Tibial artery (tissue), 4 donors: ENCODE measurements around the gene DAPK2.

Experiments
- DNase-seq, 2 donors: peaks; one replicate each; pipeline ENCODE4 v3.0.0-alpha.2; 2019
- H3K27ac ChIP-seq, 2 donors: fragments of 200-600 bp; sonication (generic) in 1 of 2; 1 replicate in 1 of 2; 2 replicates in 1 of 2; pipeline ENCODE4 v1.5.1; 2018 to 2019; ENCODE audit warnings: mild to moderate bottlenecking in 1 of 2
- H3K27me3 ChIP-seq, 2 donors: fragments of 200-600 bp; sonication (generic) in 1 of 2; one replicate each; pipeline versions ENCODE4 v1.5.1 to v1.6.0; 2016 to 2019
- H3K36me3 ChIP-seq, 3 donors: fragments of 200-600 bp; sonication (generic) in 2 of 3; one replicate each; pipeline ENCODE4 v1.5.1; 2016 to 2019; ENCODE audit warnings: mild to moderate bottlenecking in 2 of 3
- H3K4me1 ChIP-seq, 4 donors: fragments of 200-600 bp; sonication (generic) in 2 of 4; 1 replicate in 3 of 4; 2 replicates in 1 of 4; pipeline ENCODE4 v1.5.1; 2016 to 2019
- H3K4me3 ChIP-seq, 2 donors: fragments of 200-600 bp; sonication (generic) in 1 of 2; 1 replicate in 1 of 2; 2 replicates in 1 of 2; pipeline ENCODE4 v1.5.1; 2018 to 2019; ENCODE audit warnings: mild to moderate bottlenecking in 2 of 2
- H3K9me3 ChIP-seq, 3 donors: fragments of 200-600 bp; sonication (generic) in 1 of 3; one replicate each; pipeline ENCODE4 v1.5.1; 2016 to 2019
- CTCF ChIP-seq, 2 experiments: fragments of 200-600 bp in 1 of 2; fragments of 450-650 bp in 1 of 2; IDR thresholded peaks; one replicate each; pipeline ENCODE4 v1.5.1; 2017 to 2019; ENCODE audit warnings: antibody characterized with exemption in 2 of 2, mild to moderate bottlenecking in 1 of 2, moderate library complexity in 1 of 2
- intact Hi-C: fragments of 100-400 bp; cut with DNase I; formaldehyde crosslinking; loops from one replicate; pipeline ENCODE4 v1.15.0; 2023; ENCODE audit warnings: low total_unique reads

The DAPK2 gene

DNA sequence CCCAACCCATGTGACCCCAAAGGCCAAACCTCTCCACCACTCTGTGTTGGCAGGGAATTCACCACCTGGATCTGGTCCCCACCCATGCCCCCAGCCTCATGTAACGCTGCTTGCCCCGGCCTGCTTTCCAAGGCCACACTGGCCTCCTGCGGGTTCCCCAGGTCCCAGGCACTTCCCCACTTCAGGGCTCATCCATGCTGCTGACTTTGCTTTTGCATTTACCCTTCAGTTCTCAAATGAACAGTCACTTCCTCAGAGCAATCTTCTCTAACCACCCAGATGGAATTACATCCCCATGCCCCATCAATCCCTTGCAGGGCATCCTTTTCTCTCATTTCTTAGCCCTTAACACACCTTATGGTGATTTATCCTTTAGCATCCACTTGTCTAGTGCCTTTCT is 9.2 kb downstream of the DAPK2 start:
- DNase-seq, result no peak
- Histone ChIP-seq H3K27ac (no peak overlapping the region), H3K27me3 (no peaks in the 10 kb centered on the region), H3K4me3 (no peak overlapping the region), H3K36me3 (peaks cover 0 to 31% (median 0%) of the 10 kb centered on the region in 3 donors), H3K4me1 (no peaks in the 10 kb centered on the region), H3K9me3 (no peaks in the 10 kb centered on the region)
- intact Hi-C loops, result no loop called here
- TF ChIP-seq CTCF (IDR thresholded peaks at IDR 0.05), result no peak

DNA sequence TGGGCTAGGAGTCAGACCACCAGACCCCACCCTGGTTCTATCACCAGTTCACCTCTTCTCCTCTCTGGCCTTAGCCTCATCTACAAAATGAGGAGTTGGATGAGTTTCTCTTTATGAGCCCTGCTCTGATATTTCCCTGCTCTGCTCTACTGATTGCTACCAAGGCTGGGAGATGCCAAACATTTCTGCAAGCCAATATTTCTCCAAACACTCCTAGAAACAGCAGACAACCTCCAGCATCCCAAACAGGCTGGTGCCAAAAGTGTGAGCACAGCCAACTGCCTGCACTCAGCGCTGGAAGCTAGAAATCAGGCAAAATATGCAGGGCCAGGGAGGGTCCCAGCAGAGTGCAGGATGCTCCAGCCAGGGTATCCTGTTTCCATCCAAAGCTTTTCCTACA is 10.8 kb downstream of the DAPK2 start:
- H3K4me3 ChIP-seq, result no peak overlapping the region
- intact Hi-C loops, result no loop called here
- peaks cover 0 to 31% (median 0%) of the 10 kb centered on the region in 3 donors for H3K36me3 ChIP-seq
- H3K4me1 ChIP-seq, result no peaks in the 10 kb centered on the region
- H3K9me3 ChIP-seq, result no peaks in the 10 kb centered on the region
- no peaks in the 10 kb centered on the region for H3K27me3 ChIP-seq
- TF ChIP-seq CTCF (IDR thresholded peaks at IDR 0.05), result no peak
- no peak for DNase-seq
- H3K27ac ChIP-seq, result no peak overlapping the region

- no peak for DNase-seq
- peaks cover 0 to 29% (median 0%) of the 10 kb centered on the region in 3 donors for H3K36me3 ChIP-seq
- TF ChIP-seq CTCF (IDR thresholded peaks at IDR 0.05), result no peak
- H3K27me3 ChIP-seq, result no peaks in the 10 kb centered on the region
- H3K27ac ChIP-seq, result no peak overlapping the region
- intact Hi-C loops, result no loop called here
- no peak overlapping the region for H3K4me3 ChIP-seq
- H3K4me1 ChIP-seq, result no peaks in the 10 kb centered on the region
- no peaks in the 10 kb centered on the region for H3K9me3 ChIP-seq
Measured at GRCh38 chr15:64034519-64034918, 11.8 kb downstream of the DAPK2 start.

- intact Hi-C loops, result no loop called here
- no peak overlapping the region for H3K27ac ChIP-seq
- H3K9me3 ChIP-seq, result no peaks in the 10 kb centered on the region
- peaks cover 0 to 10% (median 0%) of the 10 kb centered on the region in 3 donors for H3K36me3 ChIP-seq
- no peak overlapping the region for H3K4me3 ChIP-seq
- no peaks in the 10 kb centered on the region for H3K27me3 ChIP-seq
- no peaks in the 10 kb centered on the region for H3K4me1 ChIP-seq
- no peak for TF ChIP-seq CTCF (IDR thresholded peaks at IDR 0.05)
- no peak for DNase-seq
Measured at GRCh38 chr15:64032329-64032728, 14.0 kb downstream of the DAPK2 start.

- intact Hi-C loops, result no loop called here
- no peak for DNase-seq
- H3K9me3 ChIP-seq, result no peaks in the 10 kb centered on the region
- no peaks in the 10 kb centered on the region for H3K4me1 ChIP-seq
- no peak for TF ChIP-seq CTCF (IDR thresholded peaks at IDR 0.05)
- H3K27me3 ChIP-seq, result no peaks in the 10 kb centered on the region
- no peaks in the 10 kb centered on the region for H3K36me3 ChIP-seq
- H3K4me3 ChIP-seq, result no peak overlapping the region
- no peak overlapping the region for H3K27ac ChIP-seq
Measured at GRCh38 chr15:64030123-64030522, 16.2 kb downstream of the DAPK2 start.

GRCh38 chr15:64029633-64030032 is 16.7 kb downstream of the DAPK2 start:
- Histone ChIP-seq H3K27ac (no peak overlapping the region), H3K4me1 (no peaks in the 10 kb centered on the region), H3K36me3 (no peaks in the 10 kb centered on the region), H3K4me3 (no peak overlapping the region), H3K27me3 (no peaks in the 10 kb centered on the region), H3K9me3 (no peaks in the 10 kb centered on the region)
- no peak for TF ChIP-seq CTCF (IDR thresholded peaks at IDR 0.05)
- intact Hi-C loops, result no loop called here
- DNase-seq, result no peak
